Brain pericyte (primary cell): ENCODE data around the gene PLA2G2A.
"Not testable (repeated sequence)": the region's sequence is repeated elsewhere in the genome, so short reads cannot be mapped to it uniquely, and the experiment has no call there.

Source experiments
- DNase-seq: peaks from one replicate; pipeline ENCODE4 v3.0.0-alpha.2; 2012; ENCODE audit warnings: low read depth, low spot score

The PLA2G2A gene, protein sequence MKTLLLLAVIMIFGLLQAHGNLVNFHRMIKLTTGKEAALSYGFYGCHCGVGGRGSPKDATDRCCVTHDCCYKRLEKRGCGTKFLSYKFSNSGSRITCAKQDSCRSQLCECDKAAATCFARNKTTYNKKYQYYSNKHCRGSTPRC

DNA sequence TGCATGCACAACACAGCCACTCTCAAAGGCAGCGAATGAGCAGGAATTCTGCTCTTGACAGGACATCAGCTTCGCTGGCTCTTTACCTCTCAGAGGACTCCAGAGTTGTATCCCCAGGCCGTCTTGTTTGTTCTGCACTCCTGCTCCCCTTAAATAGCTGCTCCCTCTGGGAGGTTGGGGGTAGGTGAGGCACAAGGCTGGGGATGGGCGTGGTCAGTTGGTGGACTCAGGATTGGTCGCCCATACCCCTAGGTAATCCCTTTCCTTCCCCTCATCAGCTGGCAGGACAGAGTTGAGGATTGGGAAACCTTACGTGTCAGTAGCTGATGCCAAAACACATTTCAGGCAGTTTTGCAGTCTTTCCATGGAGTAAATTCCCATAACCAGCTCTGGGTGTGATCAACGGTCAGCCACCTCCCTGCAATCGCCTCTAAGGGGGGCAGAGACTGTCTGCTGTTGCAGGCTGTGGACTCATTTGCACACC lies at the start of gene PLA2G2A:
Gene PLA2G2A (minus strand): TSS at position 125 of the 484 bp plus-strand sequence. CDS start 845 bp downstream, outside the sequence.
- DNase-seq = no peak

- DNase-seq = no peak
Observed at GRCh38 chr1:20028726-20029125, 49.3 kb upstream of the PLA2G2A start.

DNA sequence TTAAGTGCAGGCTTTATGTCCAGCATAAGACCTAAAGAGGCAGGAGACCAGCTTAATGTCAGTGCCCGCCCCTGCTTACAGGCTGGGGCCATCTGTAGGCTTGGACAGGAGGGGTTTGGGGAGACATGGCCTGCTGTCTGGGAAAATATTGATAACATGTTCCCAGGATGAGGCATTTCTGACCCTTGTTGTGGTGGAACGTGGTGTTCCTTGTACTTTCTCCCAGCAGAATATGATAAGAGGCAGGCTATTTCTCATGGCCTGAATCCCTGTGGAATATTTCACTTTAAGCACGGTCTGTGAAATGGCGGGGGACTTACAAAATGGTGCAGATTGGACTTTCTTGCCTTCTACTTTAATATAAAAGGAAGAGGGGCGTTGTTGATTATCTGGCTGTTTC lies 48.7 kb upstream of the PLA2G2A start:
- DNase-seq = no peak

DNA sequence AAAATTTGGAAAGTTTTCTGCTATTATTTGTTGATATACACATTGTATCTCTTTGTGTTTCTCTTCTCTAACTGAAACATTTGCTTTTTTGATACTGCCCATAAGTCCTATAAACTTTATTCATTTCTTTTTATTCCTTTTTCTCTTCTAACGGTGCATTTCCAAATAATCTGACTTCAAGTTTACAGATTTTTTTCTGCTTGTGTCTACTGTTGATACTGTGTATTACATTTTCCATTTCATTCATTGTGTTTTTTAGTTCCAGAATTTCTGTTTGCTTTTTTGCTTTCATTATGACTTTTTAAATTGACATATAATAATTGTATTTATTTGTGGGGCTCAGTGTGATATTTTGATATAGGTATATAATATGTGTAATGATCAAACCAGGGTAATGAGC lies 38.3 kb upstream of the PLA2G2A start:
- no peak for DNase-seq

DNA sequence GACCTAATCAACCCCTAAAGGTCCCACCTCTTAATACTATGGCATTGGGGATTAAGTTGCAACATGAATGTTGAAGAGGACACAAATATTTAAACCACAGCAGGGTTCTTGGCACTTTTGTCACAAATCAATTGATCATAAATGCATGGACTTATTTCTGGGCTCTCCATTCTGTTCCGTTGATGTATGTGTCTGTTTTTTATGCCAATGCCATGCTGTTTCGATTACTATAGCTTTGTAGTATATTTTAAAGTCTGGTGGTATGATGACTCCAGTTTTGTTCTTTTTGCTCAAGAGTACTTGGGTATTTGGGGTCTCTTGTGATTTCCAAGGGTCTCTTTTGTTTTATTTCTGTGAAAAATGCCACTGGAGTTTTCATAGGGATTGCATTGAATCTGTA lies 34.7 kb upstream of the PLA2G2A start:
- DNase-seq = no peak

DNA sequence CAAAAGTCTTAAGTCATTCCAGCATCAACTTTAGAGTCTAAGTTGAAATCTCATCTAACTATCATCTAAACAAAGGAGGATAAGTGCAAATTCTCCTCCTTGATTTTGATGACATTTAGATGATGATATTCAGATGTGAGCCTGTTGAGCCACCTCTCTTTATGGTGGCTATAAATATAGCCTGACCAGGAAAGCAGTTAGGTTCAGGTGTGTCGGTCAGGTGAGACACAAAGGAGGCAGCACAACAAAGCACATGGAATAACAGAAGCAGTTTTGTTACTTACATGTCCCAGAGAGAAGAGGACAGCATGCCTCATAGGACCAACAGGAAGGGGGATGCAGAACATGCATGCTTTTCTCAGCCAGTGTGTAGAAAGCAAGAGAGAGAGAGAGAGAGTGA lies 30.6 kb upstream of the PLA2G2A start:
- DNase-seq = no peak

- no peak for DNase-seq
Observed at GRCh38 chr1:20009212-20009611, 29.8 kb upstream of the PLA2G2A start.

GRCh38 chr1:20008391-20008841 lies 29.0 kb upstream of the PLA2G2A start:
- no peak for DNase-seq

DNA sequence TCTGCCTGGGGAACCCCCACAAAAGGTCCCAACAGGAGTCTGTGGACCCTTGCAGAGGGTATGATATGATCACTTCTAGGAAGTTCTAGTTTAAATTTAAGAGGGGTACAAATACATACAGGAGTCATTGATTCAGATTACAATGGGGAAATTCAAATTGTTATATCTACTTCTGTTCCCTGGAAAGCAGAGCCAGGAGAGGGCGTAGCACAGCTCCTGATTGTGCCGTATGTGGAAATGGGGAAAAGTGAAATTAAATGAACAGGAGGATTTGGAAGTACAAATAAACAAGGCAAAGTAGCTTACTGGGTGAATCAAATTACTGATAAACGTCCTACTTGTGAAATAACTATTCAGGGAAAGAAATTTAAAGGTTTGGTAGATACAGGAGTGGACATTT lies 19.4 kb upstream of the PLA2G2A start:
- DNase-seq = not testable (repeated sequence)

- DNase-seq = no peak
Observed at GRCh38 chr1:19990689-19991088, 11.3 kb upstream of the PLA2G2A start.

- DNase-seq = not testable (repeated sequence)
Observed at GRCh38 chr1:19990182-19990582, 10.8 kb upstream of the PLA2G2A start.

DNA sequence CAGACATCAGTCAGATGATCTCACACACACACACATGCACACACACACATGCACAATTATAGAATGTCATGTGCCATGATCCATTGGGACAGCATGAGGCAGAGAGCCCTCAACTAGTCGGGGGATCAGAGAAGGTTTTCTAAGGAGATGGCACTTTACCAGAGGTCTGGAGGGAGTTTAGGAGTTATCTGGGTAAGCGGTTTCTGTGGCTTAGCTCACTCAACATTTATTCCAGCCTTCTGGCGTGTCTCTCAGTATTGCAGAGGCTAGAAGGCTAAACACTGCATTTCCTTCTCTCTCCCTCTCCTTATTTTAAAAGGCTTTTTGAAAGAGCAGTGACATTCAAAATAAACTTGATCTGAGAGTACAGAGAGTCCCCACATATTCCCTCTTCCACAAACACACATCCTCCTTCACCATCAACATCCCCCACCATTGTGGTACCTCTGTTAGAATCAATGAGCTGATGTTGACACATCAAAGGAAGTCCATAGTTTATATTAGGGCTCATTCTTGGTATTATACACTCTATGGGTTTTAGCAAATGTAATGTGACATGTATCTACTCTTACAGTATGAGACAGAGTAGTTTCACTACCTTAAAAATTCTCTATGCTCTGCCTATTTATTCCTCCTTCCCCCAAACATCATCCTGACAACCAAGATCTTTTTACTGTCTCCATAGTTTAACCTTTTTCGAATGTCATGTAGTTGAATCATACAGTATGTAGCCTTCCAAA lies 9.0 kb upstream of the PLA2G2A start:
- no peak for DNase-seq

- no peak for DNase-seq
Observed at GRCh38 chr1:19987719-19988118, 8.3 kb upstream of the PLA2G2A start.

GRCh38 chr1:19984409-19985016 lies 5.1 kb upstream of the PLA2G2A start:
- not testable (repeated sequence) for DNase-seq

DNA sequence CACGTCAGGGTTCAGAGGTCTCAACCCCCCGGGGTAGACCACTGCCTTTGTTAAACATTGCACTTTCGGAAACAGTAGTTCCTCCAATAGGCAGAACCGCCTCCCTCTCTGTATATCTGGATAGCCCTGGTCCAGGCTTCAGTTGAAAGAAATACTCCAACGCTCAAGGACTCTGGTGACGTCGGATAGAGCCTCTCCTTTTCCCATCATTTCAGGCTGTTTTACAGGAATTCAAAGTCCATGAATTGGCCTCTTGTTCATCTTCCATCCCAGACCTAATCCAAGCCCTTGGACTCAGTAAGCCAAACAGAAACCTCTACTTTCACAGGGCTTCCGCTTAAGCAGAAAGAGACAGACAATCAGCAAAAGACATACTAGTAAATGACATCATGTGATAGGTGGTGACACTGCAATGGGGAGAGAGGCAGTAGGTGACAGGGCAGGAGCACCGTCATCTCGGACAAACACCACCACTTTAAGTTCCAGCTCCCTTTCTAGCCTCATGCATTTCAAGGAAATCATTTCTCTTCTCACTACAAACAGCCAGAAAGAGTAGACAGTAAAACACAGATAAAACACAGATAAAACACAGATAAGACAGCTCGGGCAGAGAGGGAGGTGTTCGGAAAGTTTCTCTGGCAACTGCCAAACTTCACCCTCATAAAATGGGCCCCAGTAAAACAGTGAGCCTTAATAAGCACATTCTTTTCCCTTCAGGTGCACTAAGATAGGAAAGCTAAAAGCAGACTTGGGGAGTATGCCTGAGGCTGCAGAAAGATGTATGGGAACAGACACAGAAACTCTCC lies 2.3 kb upstream of the PLA2G2A start:
- DNase-seq = no peak

- DNase-seq = no peak
Observed at GRCh38 chr1:19981170-19981506, 1.7 kb upstream of the PLA2G2A start.

GRCh38 chr1:19980314-19980713 lies 896 bp upstream of the PLA2G2A start:
- DNase-seq = no peak

- no peak for DNase-seq
Observed at GRCh38 chr1:19978143-19978542, 1.3 kb downstream of the PLA2G2A start.

GRCh38 chr1:19976317-19977003 lies 3.0 kb downstream of the PLA2G2A start:
- DNase-seq = no peak

- DNase-seq = no peak
Observed at GRCh38 chr1:19975423-19976193, 3.8 kb downstream of the PLA2G2A start.
